HCT116 (cell line): ENCODE measurements around the gene AK5. TPM values are rescaled to one million over a fixed set of nuclear protein-coding genes. Genes with fewer than 3 reads are reported as not detected.

Source experiments
- ATAC-seq: fragments of 200-7000 bp; cut with Tn5 transposase; 2 replicates; pipeline ENCODE4 v1.9.1; 2020; ENCODE audit warnings: mild to moderate bottlenecking, moderate library complexity
- BruUV-seq: library from RNA; stranded (reverse); fragments of 400-500 nt; replicated peaks from 2 replicates; lab custom pipeline; 2021; lab: Mats Ljungman, UMichigan
- CTCF ChIA-PET: fragments of 300-600 bp; sonication (Branson Sonifier 250); formaldehyde crosslinking; loops from one replicate; lab custom pipeline; 2021; ENCODE audit warnings: antibody characterized with exemption; lab: Charles Lee
- POLR2A ChIA-PET: fragments of 300-600, 350-600 bp; sonication (Branson Sonifier 250); formaldehyde crosslinking; loops from one replicate; lab custom pipeline; 2021; ENCODE audit warnings: antibody characterized with exemption; lab: Charles Lee
- RAD21 ChIA-PET, 2 experiments: fragments of 300-600 bp; sonication (Branson Sonifier 250); formaldehyde crosslinking; loops; one replicate each; lab custom pipeline; 2023; ENCODE audit warnings: low total read pairs in 2 of 2; ENCODE audit not compliant: uncharacterized antibody in 2 of 2, unreplicated experiment in 2 of 2, low non-redundant PET in 1 of 2; lab: Charles Lee
- DNase-seq: peaks from one replicate; pipeline ENCODE4 v3.0.0-alpha.2; 2010; ENCODE audit warnings: low read depth, low spot score
- H2AFZ ChIP-seq: fragments of 200-600 bp; shearing (Covaris generic), sonication (generic); 2 replicates; pipeline ENCODE4 v1.6.1; 2017; ENCODE audit warnings: low read depth, mixed run types, mixed read lengths, antibody characterized with exemption, low read length; ENCODE audit not compliant: poor library complexity, severe bottlenecking
- H3K27ac ChIP-seq: 2 replicates; pipeline ENCODE4 v1.5.1; 2012; ENCODE audit warnings: low read depth, low read length
- H3K27me3 ChIP-seq: fragments of 200-600 bp; sonication (generic); 2 replicates; pipeline ENCODE4 v1.6.1; 2016; ENCODE audit warnings: mixed run types, low read length, mixed read lengths; ENCODE audit not compliant: insufficient read depth
- H3K36me3 ChIP-seq, 2 experiments: fragments of 200-500 bp in 1 of 2; fragments of 200-600 bp in 1 of 2; sonication (Bioruptor generic) in 1 of 2; sonication (generic) in 1 of 2; 2 replicates each; pipeline versions ENCODE4 v1.5.1 to v1.6.1; 2014 to 2016; ENCODE audit warnings: low read length in 2 of 2, inconsistent platforms in 1 of 2, mixed read lengths in 1 of 2, mixed run types in 1 of 2; ENCODE audit not compliant: insufficient read depth in 2 of 2, control insufficient read depth in 1 of 2
- H3K4me1 ChIP-seq, 2 experiments: fragments of 200-600 bp in 1 of 2; sonication (generic) in 1 of 2; 2 replicates each; pipeline versions ENCODE4 v1.5.1 to v1.6.1; 2012 to 2017; ENCODE audit warnings: low read length in 2 of 2, inconsistent platforms in 1 of 2, mild to moderate bottlenecking in 1 of 2, mixed read lengths in 1 of 2, mixed run types in 1 of 2, moderate library complexity in 1 of 2; ENCODE audit not compliant: insufficient read depth in 2 of 2, control insufficient read depth in 1 of 2
- H3K4me2 ChIP-seq: fragments of 200-600 bp; sonication (generic); 2 replicates; pipeline ENCODE4 v1.6.1; 2017; ENCODE audit warnings: mixed run types, low read length, mixed read lengths
- H3K4me3 ChIP-seq, 2 experiments: fragments of 200-600 bp in 1 of 2; sonication (generic) in 1 of 2; replicated peaks in 1 of 2; 2 replicates each; pipeline ENCODE4 v1.5.1; 2011 to 2016; ENCODE audit warnings: low read length in 2 of 2, control low read depth in 1 of 2, low read depth in 1 of 2, mild to moderate bottlenecking in 1 of 2, mixed read lengths in 1 of 2, mixed run types in 1 of 2
- H3K79me2 ChIP-seq: fragments of 200-600 bp; sonication (generic); 2 replicates; pipeline ENCODE4 v1.6.1; 2017; ENCODE audit warnings: mild to moderate bottlenecking, mixed run types, low read length, moderate library complexity, mixed read lengths; ENCODE audit not compliant: insufficient read depth
- H3K9ac ChIP-seq: fragments of 200-600 bp; sonication (generic); 2 replicates; pipeline ENCODE4 v1.6.1; 2016; ENCODE audit warnings: low read length, mixed read lengths
- H3K9me2 ChIP-seq: fragments of 200-600 bp; sonication (generic), shearing (Covaris generic); 2 replicates; pipeline ENCODE4 v1.6.1; 2017; ENCODE audit warnings: mixed run types, mild to moderate bottlenecking, moderate library complexity; ENCODE audit not compliant: insufficient read depth
- H3K9me3 ChIP-seq, 2 experiments: fragments of 200-500 bp in 1 of 2; fragments of 200-600 bp in 1 of 2; sonication (Bioruptor generic) in 1 of 2; sonication (generic) in 1 of 2; 2 replicates each; pipeline ENCODE4 v1.6.1; 2014 to 2017; ENCODE audit warnings: low read length in 2 of 2, mixed read lengths in 2 of 2, inconsistent platforms in 1 of 2, low read depth in 1 of 2, mild to moderate bottlenecking in 1 of 2, mixed run types in 1 of 2, moderate library complexity in 1 of 2; ENCODE audit not compliant: control insufficient read depth in 1 of 2, insufficient read depth in 1 of 2
- H4K20me1 ChIP-seq: fragments of 200-600 bp; sonication (generic), shearing (Covaris generic); 2 replicates; pipeline ENCODE4 v1.6.1; 2017; ENCODE audit warnings: mixed run types, mild to moderate bottlenecking, moderate library complexity; ENCODE audit not compliant: insufficient read depth
- EZH2 ChIP-seq: fragments of 200-600 bp; sonication (generic); IDR thresholded peaks from 2 replicates; pipeline ENCODE4 v1.6.1; 2017; ENCODE audit warnings: antibody characterized with exemption, mixed run types
- JUND ChIP-seq: IDR thresholded peaks from 2 replicates; pipeline ENCODE4 v1.6.1; 2012
- POLR2AphosphoS5 ChIP-seq: IDR thresholded peaks from 2 replicates; pipeline ENCODE4 v1.6.1; 2011; ENCODE audit warnings: mild to moderate bottlenecking, low read depth, low read length, moderate library complexity
- SIN3A ChIP-seq: IDR thresholded peaks from 2 replicates; pipeline ENCODE4 v1.6.1; 2012; ENCODE audit warnings: low read depth
- intact Hi-C: fragments of 100-400 bp; cut with micrococcal nuclease; formaldehyde crosslinking; loops from 2 replicates; pipeline ENCODE4 v1.10.0; 2022
- total RNA-seq: library from RNA; stranded (reverse); gene quantifications from one replicate; pipeline ENCODE4 v1.2.1, GENCODE V29; 2021; ENCODE audit not compliant: unreplicated experiment

The AK5 gene
- total RNA-seq, 1 experiment from 2014 or later, result 0.22 TPM

DNA sequence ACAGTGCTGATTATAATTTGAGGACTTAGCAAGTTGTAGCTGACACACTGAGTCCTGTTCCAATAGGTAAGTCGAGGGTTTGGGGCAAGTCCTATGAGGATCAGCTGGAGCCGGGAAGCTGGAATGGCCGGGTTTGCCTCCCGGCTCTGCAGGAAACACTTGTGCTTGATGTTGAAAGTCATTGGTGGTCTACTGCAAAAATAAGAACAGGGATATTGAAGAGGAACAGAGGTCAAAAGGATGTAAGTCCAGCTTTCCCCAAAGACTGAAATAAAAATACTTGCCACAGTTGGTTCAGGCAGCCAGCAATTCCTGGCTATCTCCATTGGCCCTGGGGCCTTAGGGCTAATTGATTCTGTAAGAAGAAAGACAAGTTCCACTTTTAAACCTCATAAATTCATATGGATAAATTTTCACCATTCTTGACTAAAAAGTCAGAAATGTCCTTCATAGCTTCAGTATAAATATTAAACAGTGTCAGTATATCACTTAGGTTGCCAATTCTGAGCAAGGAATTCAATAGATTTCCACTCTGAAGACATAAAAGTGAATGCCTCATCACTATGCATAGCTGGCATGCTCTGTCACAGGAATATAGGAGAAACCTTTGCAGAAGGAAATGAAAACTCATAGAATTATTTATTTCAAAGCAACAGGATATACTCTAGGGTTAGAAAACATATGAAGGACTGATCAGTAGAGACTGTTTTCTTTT, 165.2 kb downstream of the AK5 start:
- H3K27ac ChIP-seq, result no peak overlapping the region

DNA sequence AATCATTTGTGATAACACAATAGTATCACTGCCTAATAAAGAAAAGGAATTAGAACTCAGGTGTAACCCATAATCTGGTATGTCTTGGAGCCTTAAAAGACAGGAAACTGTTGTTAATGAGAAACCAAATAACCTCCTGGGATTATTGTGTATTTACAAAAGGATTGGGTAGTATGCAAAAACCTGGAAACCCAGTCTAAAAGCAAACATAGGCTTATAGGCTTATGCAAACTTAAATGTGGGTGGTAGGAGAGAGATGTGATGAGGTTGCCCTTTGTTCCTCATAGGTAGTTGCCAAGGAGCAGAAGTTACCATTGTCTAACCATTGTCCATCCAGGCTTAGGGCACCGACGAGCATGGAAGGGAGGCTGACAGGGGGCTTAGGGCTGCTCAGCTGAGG, 165.8 kb downstream of the AK5 start:
- ATAC-seq (no peak), DNase-seq (no peak)
- Histone ChIP-seq H3K9ac (no peak overlapping the region), H3K9me3 (peaks cover 0 to 3% of the 10 kb centered on the region in 2 experiments; a peak in 1 of 4 replicates), H3K9me2 (no peaks in the 10 kb centered on the region), H2AFZ (no peak overlapping the region), H3K4me3 (no peak overlapping the region), H3K79me2 (no peaks in the 10 kb centered on the region), H4K20me1 (no peaks in the 10 kb centered on the region), H3K36me3 (no peaks in the 10 kb centered on the region), H3K4me2 (no peak overlapping the region), H3K27ac (no peak overlapping the region), H3K27me3 (no peaks in the 10 kb centered on the region), H3K4me1 (no peaks in the 10 kb centered on the region)
- ChIA-PET RAD21 (no interaction called here), POLR2A (no interaction called here), CTCF (no interaction called here)
- no TSS peak for BruUV-seq
- intact Hi-C loops, result no loop called here
- no peak for TF ChIP-seq SIN3A
- no peak for TF ChIP-seq JUND

More for the DNA sequence above, 165.2 kb downstream of the AK5 start:
- TF ChIP-seq POLR2AphosphoS5 (no peak), EZH2 (no peak)
- TF ChIP-seq, all 23 proteins: peak for 0
- Histone ChIP-seq H3K4me3 (no peak overlapping the region), H3K79me2 (no peaks in the 10 kb centered on the region), H3K9me3 (peaks cover 0 to 3% of the 10 kb centered on the region in 2 experiments; a peak in 1 of 4 replicates), H3K4me2 (no peak overlapping the region), H3K27me3 (no peaks in the 10 kb centered on the region), H3K4me1 (no peaks in the 10 kb centered on the region), H3K36me3 (no peaks in the 10 kb centered on the region), H3K9me2 (no peaks in the 10 kb centered on the region), H4K20me1 (no peaks in the 10 kb centered on the region), H3K9ac (no peak overlapping the region), H2AFZ (no peak overlapping the region)
- intact Hi-C loops, result no loop called here
- no TSS peak for BruUV-seq
- RAD21 ChIA-PET, result no interaction called here
- POLR2A ChIA-PET, result no interaction called here
- ATAC-seq (no peak), DNase-seq (no peak)
- CTCF ChIA-PET, result no interaction called here
